ELF-1 (cell line): ENCODE data around the gene FTL.
A peak's percentile ranks its signal among the peaks of the same experiment; 100 is the strongest.

Experiments
- DNase-seq: peaks from one replicate; pipeline ENCODE4 v3.0.0-alpha.2; 2016; ENCODE audit warnings: low read depth, low spot score

FTL gene

GRCh38 chr19:48991873-48992580 is 26.9 kb downstream of the FTL start:
- peak; percentile 77 for DNase-seq

DNA sequence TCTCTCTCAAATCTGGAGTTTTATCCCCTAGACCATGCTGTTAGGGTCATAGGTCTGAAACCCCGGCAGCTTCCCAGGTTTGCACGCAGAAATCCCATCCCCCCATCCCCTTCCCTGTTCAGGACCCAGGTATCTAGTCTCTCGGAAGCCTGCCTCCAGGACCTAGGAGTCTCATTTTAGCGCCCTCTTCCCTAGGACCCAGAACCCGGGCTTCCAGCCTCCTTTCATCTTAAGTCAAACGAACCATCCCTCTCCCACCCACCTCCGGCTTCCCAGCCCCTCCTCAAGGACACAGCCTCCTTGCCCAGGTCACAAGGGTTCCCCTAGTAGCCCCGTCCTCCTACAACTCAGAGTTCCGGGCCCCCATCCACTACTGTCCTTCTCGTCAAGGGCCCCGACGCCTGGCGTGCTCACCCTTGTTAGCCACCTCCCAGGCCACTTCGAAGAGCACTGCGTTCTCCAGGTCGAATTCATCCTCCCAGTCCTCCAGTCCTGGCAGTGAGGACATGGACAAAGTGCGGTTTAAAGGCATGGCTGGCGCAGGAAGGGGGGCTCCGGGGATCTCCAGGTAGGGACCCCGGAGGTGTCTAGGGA is 27.6 kb downstream of the FTL start:
- no peak for DNase-seq

GRCh38 chr19:48993175-48994034 is 28.3 kb downstream of the FTL start, which contains the start of the genes GYS1 and RUVBL2:
GYS1 (minus strand) TSS chr19:48993309; CDS start chr19:48993112, 197 bp downstream.
RUVBL2 (plus strand) TSS chr19:48993887; CDS start chr19:48993912, 25 bp downstream.
- peak; percentile 100 for DNase-seq

GRCh38 chr19:48994035-48994386 is 28.9 kb downstream of the FTL start:
- no peak for DNase-seq

DNA sequence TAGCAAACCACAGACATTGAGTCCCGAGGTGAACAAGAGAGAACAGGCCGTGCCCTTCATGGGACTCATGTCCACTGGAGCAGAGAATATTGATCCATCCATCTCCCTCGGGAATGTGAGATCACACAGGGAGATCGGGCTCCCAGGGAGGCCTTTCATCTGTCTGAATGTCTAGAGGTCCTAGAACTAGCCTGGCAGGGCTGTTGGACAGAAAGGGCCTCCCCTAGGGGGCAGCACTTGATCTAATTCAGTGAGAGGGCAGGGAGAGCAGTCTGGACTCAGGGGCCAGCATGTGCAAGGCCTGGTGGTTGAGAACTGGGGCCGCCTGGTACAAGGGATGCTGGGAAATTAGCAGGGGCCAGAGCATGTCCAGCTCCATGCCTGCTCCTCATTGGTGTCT is 32.9 kb downstream of the FTL start:
- DNase-seq: peak; percentile 86

- peak; percentile 86 for DNase-seq
These were observed 34.6 kb downstream of the FTL start for GRCh38 chr19:48999481-49000325.

- DNase-seq: no peak
These were observed 39.0 kb downstream of the FTL start for GRCh38 chr19:49004133-49004532.

GRCh38 chr19:49004964-49005614 is 40.0 kb downstream of the FTL start:
- DNase-seq: no peak

DNA sequence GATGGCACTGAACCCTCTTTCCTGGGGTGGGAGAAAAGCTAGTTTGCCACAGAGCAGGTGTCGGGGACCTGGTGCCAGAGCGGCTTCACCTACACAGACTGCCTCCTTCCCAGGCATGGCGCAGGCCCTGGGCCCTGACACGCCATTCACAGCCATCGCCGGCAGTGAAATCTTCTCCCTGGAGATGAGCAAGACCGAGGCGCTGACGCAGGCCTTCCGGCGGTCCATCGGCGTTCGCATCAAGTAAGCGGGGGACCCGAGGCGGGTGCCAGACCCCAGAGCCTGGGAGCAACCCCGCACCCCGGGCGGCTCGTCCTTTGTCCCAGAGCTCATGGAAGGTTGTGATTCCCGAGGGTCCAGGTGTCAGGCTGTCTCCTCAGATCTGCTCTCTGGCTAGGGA is 41.8 kb downstream of the FTL start:
- DNase-seq: no peak

DNA sequence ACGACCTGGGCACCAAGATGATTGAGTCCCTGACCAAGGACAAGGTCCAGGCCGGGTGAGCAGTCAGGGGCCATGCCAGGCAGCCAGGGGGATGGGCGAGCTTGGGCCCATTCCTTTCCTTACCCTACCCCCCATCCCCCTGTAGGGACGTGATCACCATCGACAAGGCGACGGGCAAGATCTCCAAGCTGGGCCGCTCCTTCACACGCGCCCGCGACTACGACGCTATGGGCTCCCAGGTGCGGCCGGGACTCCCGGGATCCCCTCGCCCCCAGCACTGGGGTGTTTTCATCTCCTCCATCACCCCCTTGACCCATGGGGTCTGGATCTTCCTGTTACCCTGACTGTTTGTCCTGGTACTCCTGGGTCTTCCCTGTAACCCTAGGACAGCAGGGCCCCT is 44.7 kb downstream of the FTL start:
- DNase-seq: no peak

DNA sequence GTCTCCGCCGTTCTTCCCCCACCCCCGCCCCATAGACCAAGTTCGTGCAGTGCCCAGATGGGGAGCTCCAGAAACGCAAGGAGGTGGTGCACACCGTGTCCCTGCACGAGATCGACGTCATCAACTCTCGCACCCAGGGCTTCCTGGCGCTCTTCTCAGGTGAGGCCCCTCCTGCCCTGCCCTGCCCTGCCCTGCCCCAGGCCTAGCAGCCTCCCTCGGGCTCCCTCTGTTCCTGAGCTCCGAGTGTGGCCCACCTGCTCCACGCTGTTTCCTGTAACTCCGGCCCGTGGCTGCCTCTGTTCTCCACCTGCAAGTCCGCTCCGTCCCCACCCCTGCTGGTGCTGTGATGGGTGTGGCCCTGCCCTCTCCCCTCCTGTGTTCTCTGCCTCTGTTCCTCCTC is 45.3 kb downstream of the FTL start:
- DNase-seq: no peak

- DNase-seq: no peak
These were observed 46.1 kb downstream of the FTL start for GRCh38 chr19:49011194-49011593.

GRCh38 chr19:49014123-49014869 is 49.2 kb downstream of the FTL start:
- DNase-seq: no peak

DNA sequence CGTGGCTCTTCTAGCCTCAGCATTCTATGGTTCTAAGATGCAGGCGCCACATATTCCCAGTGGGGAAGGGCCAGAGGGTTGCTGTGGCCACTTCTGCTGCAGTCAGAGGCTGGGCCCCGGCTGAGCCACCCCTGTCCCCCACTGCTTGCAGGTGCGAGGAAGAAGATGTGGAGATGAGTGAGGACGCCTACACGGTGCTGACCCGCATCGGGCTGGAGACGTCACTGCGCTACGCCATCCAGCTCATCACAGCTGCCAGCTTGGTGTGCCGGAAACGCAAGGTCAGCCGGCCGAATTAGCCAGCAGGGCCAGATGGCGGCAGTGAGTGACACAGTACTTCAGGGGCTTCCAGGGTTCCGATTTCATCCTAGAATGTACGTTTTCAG is 49.8 kb downstream of the FTL start:
- no peak for DNase-seq

DNA sequence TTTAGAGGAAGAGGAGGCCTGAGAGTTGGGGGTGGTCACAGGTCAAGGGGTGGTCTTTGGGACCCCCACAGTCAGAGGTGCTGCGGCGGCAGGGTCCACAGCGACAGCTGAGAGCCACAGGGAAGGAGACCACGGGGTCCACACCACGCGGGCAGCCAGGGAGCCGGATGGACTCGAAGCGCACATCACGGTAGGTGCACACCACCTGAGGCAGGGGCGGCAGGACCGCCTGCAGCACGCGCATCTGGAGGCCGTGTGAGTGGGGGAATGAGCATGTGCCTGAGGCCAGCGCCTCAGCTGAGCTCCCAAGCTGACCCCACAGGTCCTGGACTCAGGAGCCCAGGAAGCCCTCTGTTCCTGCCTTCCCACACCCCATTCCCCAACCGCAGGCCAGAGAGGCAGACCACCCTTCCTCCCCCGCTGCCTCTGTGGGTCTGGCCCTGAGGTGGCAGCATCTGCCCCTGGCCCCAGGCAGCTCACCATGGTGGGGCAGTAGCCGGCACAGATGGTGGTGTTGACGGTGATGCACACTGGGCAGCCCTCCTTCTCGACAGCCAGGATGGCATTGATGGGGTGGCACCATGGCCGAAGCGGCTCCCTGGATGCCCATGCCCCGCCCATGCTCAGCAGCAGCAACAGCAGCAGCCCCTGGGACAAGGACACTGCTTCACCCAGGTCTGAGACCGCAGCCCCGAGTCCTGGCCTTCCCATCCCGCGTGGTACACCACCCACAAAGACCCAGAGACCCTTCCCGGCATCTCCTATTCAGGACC is 51.1 kb downstream of the FTL start:
- DNase-seq: no peak
